ENCODE results near the gene LAMA3. TPM values are rescaled to one million over a fixed set of nuclear protein-coding genes. Genes with fewer than 3 reads are reported as not detected.

LAMA3 gene
- total and polyA plus RNA-seq, 10 of the 15 experiments (the other 5 are each of a cell fraction or from before 2014, with no cell fraction given) = 0.37 to 6.5 (median 5.4) TPM

GRCh38 chr18:23800902-23801301 lies 111.6 kb downstream of the LAMA3 start (continued):
- TF ChIP-seq CTCF (IDR thresholded peaks at IDR 0.05 in 2 of 3, conservative IDR thresholded peaks at IDR 0.05 in 1 of 3; ENCODE audit: control insufficient read depth in 2 of 3, extremely low read depth in 1 of 3, insufficient read depth in 1 of 3, low read depth in 3 of 3, low read length in 3 of 3) (no peak), ATF2 (IDR thresholded peaks at IDR 0.05; ENCODE audit: low read length) (no peak), SP1 (IDR thresholded peaks at IDR 0.05; ENCODE audit: low read depth, low read length) (no peak), SREBF1 (IDR thresholded peaks at IDR 0.05; ENCODE audit: low read length) (no peak), GATAD2B (conservative IDR thresholded peaks at IDR 0.05; ENCODE audit: low read depth) (no peak)

- no peak for FAIRE-seq
- 52% methylated on average over 2 of the region's 2 CpGs for WGBS (ENCODE audit: insufficient coverage, insufficient replicate concordance, low lambda C conversion rate, missing lambda C conversion rate)
- Histone ChIP-seq H3K9ac (ENCODE audit: control insufficient read depth, insufficient read depth, low read length) (no peak overlapping the region), H2AFZ (ENCODE audit: control insufficient read depth, low read depth, low read length) (no peak overlapping the region), H3K4me3 (no peak overlapping the region), H3K9me3 (replicated peaks; ENCODE audit: control insufficient read depth, insufficient read depth, low read length) (no peaks in the 10 kb centered on the region; the same call in 2 of the 3 replicates), H3K27me3 (replicated peaks in 1 of 2; ENCODE audit: control insufficient read depth in 2 of 2, insufficient read depth in 2 of 2, low read length in 1 of 2) (peaks cover 0 to 5% of the 10 kb centered on the region in 2 experiments; a peak in 1 of 4 replicates), H3K4me1 (ENCODE audit: control insufficient read depth, insufficient read depth, low read length) (no peaks in the 10 kb centered on the region), H4K20me1 (ENCODE audit: control insufficient read depth, insufficient read depth) (no peaks in the 10 kb centered on the region), H3K27ac (ENCODE audit: control insufficient read depth, insufficient read depth) (no peak overlapping the region), H3K36me3 (ENCODE audit: control insufficient read depth in 2 of 2, insufficient read depth in 2 of 2, low read length in 1 of 2) (no peaks in the 10 kb centered on the region), H3K4me2 (ENCODE audit: control insufficient read depth, insufficient read depth) (no peak overlapping the region), H3K79me2 (ENCODE audit: control insufficient read depth, insufficient read depth, low read length) (no peaks in the 10 kb centered on the region)
- ChIA-PET SMC1A (ENCODE audit: uncharacterized antibody, unreplicated experiment) (no interaction called here), POLR2A (no interaction called here), CTCF (no interaction called here), RAD21 (ENCODE audit: unreplicated experiment) (no interaction called here)
- intact Hi-C loops (cut with micrococcal nuclease; ENCODE audit: unreplicated experiment) (no loop called here), in situ Hi-C loops (cut with MboI) (no loop called here)
- BruUV-seq (replicated peaks) = no TSS peak
- no peak for ATAC-seq
- no peak for DNase-seq (ENCODE audit: low read depth, low spot score)
- no peak for TF ChIP-seq ZSCAN29 (IDR thresholded peaks at IDR 0.05)
- no peak for TF ChIP-seq ZNF24 (IDR thresholded peaks at IDR 0.05)
- no peak for TF ChIP-seq POU2F2 (IDR thresholded peaks at IDR 0.05; ENCODE audit: borderline replicate concordance, low read depth, low read length)
- no peak for TF ChIP-seq CBX3 (IDR thresholded peaks at IDR 0.05; ENCODE audit: borderline replicate concordance, low read depth)
- TF ChIP-seq TCF3 (IDR thresholded peaks at IDR 0.05; ENCODE audit: borderline replicate concordance, insufficient read depth, low read depth, low read length) = no peak
- no peak for TF ChIP-seq ZNF687 (IDR thresholded peaks at IDR 0.05)
- TF ChIP-seq SRF (IDR thresholded peaks at IDR 0.05; ENCODE audit: low read depth in 2 of 2, low read length in 2 of 2) = no peak
- no peak for TF ChIP-seq SMAD5 (IDR thresholded peaks at IDR 0.05; ENCODE audit: low read depth)
- TF ChIP-seq FOXM1 (IDR thresholded peaks at IDR 0.05; ENCODE audit: low read depth, low read length) = no peak
- no peak for TF ChIP-seq MXI1 (IDR thresholded peaks at IDR 0.05; ENCODE audit: low read depth, low read length)
- no peak for TF ChIP-seq ZNF384 (IDR thresholded peaks at IDR 0.05; ENCODE audit: borderline replicate concordance, low read depth, low read length)
- no peak for TF ChIP-seq SUPT20H (IDR thresholded peaks at IDR 0.05; ENCODE audit: borderline replicate concordance, control insufficient read depth, low read depth, low read length)
- no peak for TF ChIP-seq TCF12 (IDR thresholded peaks at IDR 0.05; ENCODE audit: low read depth, low read length)
Observed at GRCh38 chr18:23802817-23803216, 113.6 kb downstream of the LAMA3 start.

Data from GM12878 (cell line).